Erythroblast (primary cell): ENCODE results near the gene U2AF2.

ENCODE experiments used
- GATA1 ChIP-seq: IDR thresholded peaks from 2 replicates; pipeline ENCODE4 v1.6.1; 2011; ENCODE audit warnings: low read depth, mild to moderate bottlenecking, control low read depth, low read length, moderate library complexity
- POLR2A ChIP-seq: IDR thresholded peaks from 2 replicates; pipeline ENCODE4 v1.6.1; 2011; ENCODE audit warnings: mild to moderate bottlenecking, low read length

DNA sequence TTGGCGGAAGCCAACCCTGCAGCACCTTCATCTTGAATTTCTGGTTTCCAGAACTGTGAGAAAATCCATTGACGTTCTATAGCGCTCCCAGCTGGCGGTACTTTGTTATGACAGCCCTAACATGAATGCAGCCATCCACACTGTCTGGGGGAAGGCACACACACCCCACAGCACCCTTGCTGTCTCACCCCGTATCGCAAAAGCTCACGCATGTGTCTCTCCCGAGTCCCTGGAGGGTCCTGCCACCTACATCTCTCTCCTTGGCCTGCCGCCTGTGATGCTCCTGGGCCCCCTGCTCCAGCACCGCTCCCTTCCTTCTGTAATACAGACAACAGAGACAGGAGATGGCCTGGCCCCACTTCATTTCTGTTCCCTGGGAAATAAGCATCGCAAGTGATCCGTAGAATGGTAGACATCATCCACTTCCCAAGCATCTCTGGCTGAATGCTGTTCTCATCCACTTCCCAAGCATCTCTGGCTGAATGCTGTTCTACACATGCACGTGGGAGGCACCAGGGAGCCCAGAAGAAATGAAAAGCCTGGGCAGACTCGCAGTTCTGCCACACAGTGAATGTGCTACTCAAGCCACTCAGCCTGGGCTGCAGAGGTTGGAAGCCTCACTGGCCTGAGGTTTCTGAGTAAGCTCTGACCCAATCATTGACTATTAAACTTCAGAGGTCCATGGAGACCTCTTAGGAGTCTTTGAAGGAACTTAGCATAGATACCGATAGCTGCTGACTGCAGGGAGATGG lies 49.8 kb downstream of the U2AF2 start:
- TF ChIP-seq GATA1, result no peak
- no peak for TF ChIP-seq POLR2A
